HK-2 (cell line): ENCODE results near the gene ZNF540.
"Not testable (repeated sequence)": the region's sequence is repeated elsewhere in the genome, so short reads cannot be mapped to it uniquely, and the experiment has no call there.

Experiments used
- DNase-seq: peaks from one replicate; pipeline ENCODE4 v3.0.0-alpha.2; 2018; ENCODE audit not compliant: unreplicated experiment

ZNF540 gene

GRCh38 chr19:37594304-37594981 lies at the start of gene ZNF540, which contains the start of gene ZNF571:
ZNF540 (plus strand) TSS chr19:37594876; CDS start chr19:37598448, 3,572 bp downstream.
ZNF571 (minus strand) TSS chr19:37594792; CDS start chr19:37586676, 8,116 bp downstream.
- peak; percentile 89 for DNase-seq

- DNase-seq: peak; percentile 76
These were observed 43.3 kb upstream of the ZNF540 start for GRCh38 chr19:37551129-37551993.

- DNase-seq: no peak
These were observed 31.2 kb upstream of the ZNF540 start for GRCh38 chr19:37563518-37563917.

GRCh38 chr19:37564624-37565369 lies 29.9 kb upstream of the ZNF540 start:
- DNase-seq: no peak

GRCh38 chr19:37565370-37565669 lies 29.4 kb upstream of the ZNF540 start:
- no peak for DNase-seq

GRCh38 chr19:37572203-37572602 lies 22.5 kb upstream of the ZNF540 start:
- DNase-seq: no peak

GRCh38 chr19:37583340-37583739 lies 11.3 kb upstream of the ZNF540 start:
- no peak for DNase-seq

GRCh38 chr19:37593996-37594303 lies 726 bp upstream of the ZNF540 start:
- no peak for DNase-seq

GRCh38 chr19:37594982-37595382 lies 306 bp downstream of the ZNF540 start:
- DNase-seq: no peak

- DNase-seq: no peak
These were observed 40.7 kb downstream of the ZNF540 start for GRCh38 chr19:37635076-37636056.

- no peak for DNase-seq
These were observed 59.4 kb downstream of the ZNF540 start for GRCh38 chr19:37654118-37654517.

GRCh38 chr19:37654629-37655300 lies 60.1 kb downstream of the ZNF540 start:
- DNase-seq: peak; percentile 45

GRCh38 chr19:37655301-37655688 lies 60.6 kb downstream of the ZNF540 start, which contains the start of gene ZFP30:
ZFP30 (minus strand) TSS chr19:37655465; CDS start chr19:37647822, 7,643 bp downstream.
- peak; percentile 93 for DNase-seq

GRCh38 chr19:37655689-37656371 lies 61.2 kb downstream of the ZNF540 start:
- peak; percentile 90 for DNase-seq

GRCh38 chr19:37657157-37657556 lies 62.5 kb downstream of the ZNF540 start:
- DNase-seq: not testable (repeated sequence)
